ENCODE results near the gene ADRA2C. TPM values are rescaled to one million over a fixed set of nuclear protein-coding genes. Genes with fewer than 3 reads are reported as not detected.
A peak's percentile ranks its signal among the peaks of the same experiment; 100 is the strongest.

Gene ADRA2C
- total and polyA plus RNA-seq, 2 of the 13 experiments (the other 11 are each of a cell fraction or from before 2014, with no cell fraction given) = 15.4 to 69.7 TPM

DNA sequence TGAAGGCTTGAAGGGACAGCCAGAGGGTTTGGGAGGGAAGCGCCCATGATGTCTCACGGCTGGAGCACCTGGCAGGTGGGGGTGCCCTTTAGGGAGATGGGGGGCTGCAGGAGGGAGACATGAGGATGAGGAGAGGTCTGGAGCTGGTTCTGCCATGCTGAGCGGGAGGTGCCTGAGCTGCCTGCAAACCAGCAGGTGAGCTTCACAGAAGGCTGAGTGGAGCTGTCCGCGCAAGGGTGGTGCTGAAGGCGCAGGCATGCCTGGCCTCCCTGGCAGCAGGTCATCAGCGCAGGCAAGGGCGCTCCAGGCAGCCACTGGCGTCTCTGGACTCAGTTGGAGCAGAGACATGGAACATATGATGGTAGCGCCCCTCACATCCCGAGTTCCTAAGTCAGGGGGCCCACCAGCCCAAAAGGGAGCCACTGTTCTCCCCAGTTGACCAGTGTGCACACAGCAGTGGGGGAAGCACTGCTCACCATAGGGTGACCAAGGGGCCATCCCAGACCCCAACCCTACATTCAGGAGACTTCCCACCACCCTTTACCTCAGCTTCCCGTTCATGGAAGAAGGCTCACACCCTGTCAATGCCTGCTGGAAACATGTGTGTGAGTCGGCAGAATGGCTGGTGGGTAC lies 25.8 kb downstream of the ADRA2C start (continued):
- TF ChIP-seq SMC3 (IDR thresholded peaks at IDR 0.05; ENCODE audit: low read length) (0 out of 2 replicates have a peak, but pooled peaks have one; percentile 11), ZNF749 (CRISPR knock-in tag; IDR thresholded peaks at IDR 0.05; ENCODE audit: borderline replicate concordance) (peak; percentile 96), FOSL2 (CRISPR knock-in tag; IDR thresholded peaks at IDR 0.05) (peak; percentile 68), TBP (CRISPR knock-in tag; IDR thresholded peaks at IDR 0.05) (no peak), KLF12 (CRISPR knock-in tag; IDR thresholded peaks at IDR 0.05; ENCODE audit: borderline replicate concordance) (no peak), NCOA5 (CRISPR knock-in tag; IDR thresholded peaks at IDR 0.05) (no peak), SP140L (CRISPR knock-in tag; IDR thresholded peaks at IDR 0.05; ENCODE audit: borderline replicate concordance) (peak; percentile 79; the same call in 1 of the 2 replicates), ZNF709 (CRISPR knock-in tag; IDR thresholded peaks at IDR 0.05) (peak; percentile 92), ZNF460 (CRISPR knock-in tag; IDR thresholded peaks at IDR 0.05; ENCODE audit: borderline replicate concordance) (no peak), ZNF672 (CRISPR knock-in tag; IDR thresholded peaks at IDR 0.05) (no peak), NBN (conservative IDR thresholded peaks at IDR 0.05) (no peak)
- TF ChIP-seq, protein P1, sequence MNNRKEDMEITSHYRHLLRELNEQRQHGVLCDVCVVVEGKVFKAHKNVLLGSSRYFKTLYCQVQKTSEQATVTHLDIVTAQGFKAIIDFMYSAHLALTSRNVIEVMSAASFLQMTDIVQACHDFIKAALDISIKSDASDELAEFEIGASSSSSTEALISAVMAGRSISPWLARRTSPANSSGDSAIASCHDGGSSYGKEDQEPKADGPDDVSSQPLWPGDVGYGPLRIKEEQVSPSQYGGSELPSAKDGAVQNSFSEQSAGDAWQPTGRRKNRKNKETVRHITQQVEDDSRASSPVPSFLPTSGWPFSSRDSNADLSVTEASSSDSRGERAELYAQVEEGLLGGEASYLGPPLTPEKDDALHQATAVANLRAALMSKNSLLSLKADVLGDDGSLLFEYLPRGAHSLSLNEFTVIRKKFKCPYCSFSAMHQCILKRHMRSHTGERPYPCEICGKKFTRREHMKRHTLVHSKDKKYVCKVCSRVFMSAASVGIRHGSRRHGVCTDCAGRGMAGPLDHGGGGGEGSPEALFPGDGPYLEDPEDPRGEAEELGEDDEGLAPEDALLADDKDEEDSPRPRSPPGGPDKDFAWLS (CRISPR knock-in tag; IDR thresholded peaks at IDR 0.05; ENCODE audit: borderline replicate concordance) = no peak
- TF ChIP-seq, protein P2, sequence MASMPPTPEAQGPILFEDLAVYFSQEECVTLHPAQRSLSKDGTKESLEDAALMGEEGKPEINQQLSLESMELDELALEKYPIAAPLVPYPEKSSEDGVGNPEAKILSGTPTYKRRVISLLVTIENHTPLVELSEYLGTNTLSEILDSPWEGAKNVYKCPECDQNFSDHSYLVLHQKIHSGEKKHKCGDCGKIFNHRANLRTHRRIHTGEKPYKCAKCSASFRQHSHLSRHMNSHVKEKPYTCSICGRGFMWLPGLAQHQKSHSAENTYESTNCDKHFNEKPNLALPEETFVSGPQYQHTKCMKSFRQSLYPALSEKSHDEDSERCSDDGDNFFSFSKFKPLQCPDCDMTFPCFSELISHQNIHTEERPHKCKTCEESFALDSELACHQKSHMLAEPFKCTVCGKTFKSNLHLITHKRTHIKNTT (CRISPR knock-in tag; IDR thresholded peaks at IDR 0.05) = no peak
- TF ChIP-seq, protein P3, sequence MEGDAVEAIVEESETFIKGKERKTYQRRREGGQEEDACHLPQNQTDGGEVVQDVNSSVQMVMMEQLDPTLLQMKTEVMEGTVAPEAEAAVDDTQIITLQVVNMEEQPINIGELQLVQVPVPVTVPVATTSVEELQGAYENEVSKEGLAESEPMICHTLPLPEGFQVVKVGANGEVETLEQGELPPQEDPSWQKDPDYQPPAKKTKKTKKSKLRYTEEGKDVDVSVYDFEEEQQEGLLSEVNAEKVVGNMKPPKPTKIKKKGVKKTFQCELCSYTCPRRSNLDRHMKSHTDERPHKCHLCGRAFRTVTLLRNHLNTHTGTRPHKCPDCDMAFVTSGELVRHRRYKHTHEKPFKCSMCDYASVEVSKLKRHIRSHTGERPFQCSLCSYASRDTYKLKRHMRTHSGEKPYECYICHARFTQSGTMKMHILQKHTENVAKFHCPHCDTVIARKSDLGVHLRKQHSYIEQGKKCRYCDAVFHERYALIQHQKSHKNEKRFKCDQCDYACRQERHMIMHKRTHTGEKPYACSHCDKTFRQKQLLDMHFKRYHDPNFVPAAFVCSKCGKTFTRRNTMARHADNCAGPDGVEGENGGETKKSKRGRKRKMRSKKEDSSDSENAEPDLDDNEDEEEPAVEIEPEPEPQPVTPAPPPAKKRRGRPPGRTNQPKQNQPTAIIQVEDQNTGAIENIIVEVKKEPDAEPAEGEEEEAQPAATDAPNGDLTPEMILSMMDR (CRISPR knock-in tag; IDR thresholded peaks at IDR 0.05) = peak; percentile 14; the same call in 1 of the 2 replicates
- TF ChIP-seq, protein P4, sequence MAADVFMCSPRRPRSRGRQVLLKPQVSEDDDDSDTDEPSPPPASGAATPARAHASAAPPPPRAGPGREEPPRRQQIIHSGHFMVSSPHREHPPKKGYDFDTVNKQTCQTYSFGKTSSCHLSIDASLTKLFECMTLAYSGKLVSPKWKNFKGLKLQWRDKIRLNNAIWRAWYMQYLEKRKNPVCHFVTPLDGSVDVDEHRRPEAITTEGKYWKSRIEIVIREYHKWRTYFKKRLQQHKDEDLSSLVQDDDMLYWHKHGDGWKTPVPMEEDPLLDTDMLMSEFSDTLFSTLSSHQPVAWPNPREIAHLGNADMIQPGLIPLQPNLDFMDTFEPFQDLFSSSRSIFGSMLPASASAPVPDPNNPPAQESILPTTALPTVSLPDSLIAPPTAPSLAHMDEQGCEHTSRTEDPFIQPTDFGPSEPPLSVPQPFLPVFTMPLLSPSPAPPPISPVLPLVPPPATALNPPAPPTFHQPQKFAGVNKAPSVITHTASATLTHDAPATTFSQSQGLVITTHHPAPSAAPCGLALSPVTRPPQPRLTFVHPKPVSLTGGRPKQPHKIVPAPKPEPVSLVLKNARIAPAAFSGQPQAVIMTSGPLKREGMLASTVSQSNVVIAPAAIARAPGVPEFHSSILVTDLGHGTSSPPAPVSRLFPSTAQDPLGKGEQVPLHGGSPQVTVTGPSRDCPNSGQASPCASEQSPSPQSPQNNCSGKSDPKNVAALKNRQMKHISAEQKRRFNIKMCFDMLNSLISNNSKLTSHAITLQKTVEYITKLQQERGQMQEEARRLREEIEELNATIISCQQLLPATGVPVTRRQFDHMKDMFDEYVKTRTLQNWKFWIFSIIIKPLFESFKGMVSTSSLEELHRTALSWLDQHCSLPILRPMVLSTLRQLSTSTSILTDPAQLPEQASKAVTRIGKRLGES (CRISPR knock-in tag; IDR thresholded peaks at IDR 0.05; ENCODE audit: borderline replicate concordance) = no peak
- TF ChIP-seq, protein P5, sequence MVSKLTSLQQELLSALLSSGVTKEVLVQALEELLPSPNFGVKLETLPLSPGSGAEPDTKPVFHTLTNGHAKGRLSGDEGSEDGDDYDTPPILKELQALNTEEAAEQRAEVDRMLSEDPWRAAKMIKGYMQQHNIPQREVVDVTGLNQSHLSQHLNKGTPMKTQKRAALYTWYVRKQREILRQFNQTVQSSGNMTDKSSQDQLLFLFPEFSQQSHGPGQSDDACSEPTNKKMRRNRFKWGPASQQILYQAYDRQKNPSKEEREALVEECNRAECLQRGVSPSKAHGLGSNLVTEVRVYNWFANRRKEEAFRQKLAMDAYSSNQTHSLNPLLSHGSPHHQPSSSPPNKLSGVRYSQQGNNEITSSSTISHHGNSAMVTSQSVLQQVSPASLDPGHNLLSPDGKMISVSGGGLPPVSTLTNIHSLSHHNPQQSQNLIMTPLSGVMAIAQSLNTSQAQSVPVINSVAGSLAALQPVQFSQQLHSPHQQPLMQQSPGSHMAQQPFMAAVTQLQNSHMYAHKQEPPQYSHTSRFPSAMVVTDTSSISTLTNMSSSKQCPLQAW (CRISPR knock-in tag; IDR thresholded peaks at IDR 0.05) = no peak
- TF ChIP-seq, protein P6, sequence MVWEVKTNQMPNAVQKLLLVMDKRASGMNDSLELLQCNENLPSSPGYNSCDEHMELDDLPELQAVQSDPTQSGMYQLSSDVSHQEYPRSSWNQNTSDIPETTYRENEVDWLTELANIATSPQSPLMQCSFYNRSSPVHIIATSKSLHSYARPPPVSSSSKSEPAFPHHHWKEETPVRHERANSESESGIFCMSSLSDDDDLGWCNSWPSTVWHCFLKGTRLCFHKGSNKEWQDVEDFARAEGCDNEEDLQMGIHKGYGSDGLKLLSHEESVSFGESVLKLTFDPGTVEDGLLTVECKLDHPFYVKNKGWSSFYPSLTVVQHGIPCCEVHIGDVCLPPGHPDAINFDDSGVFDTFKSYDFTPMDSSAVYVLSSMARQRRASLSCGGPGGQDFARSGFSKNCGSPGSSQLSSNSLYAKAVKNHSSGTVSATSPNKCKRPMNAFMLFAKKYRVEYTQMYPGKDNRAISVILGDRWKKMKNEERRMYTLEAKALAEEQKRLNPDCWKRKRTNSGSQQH (CRISPR knock-in tag; IDR thresholded peaks at IDR 0.05; ENCODE audit: low read depth) = peak; percentile 98; the same call in 1 of the 2 replicates
- TF ChIP-seq, protein P7, sequence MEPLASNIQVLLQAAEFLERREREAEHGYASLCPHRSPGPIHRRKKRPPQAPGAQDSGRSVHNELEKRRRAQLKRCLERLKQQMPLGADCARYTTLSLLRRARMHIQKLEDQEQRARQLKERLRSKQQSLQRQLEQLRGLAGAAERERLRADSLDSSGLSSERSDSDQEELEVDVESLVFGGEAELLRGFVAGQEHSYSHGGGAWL (CRISPR knock-in tag; IDR thresholded peaks at IDR 0.05) = peak; percentile 97

Measured in HepG2 (cell line).